ENCODE measurements around the gene ANTKMT. TPM values are rescaled to one million over a fixed set of nuclear protein-coding genes. Genes with fewer than 3 reads are reported as not detected.
"Not testable (repeated sequence)": the region's sequence is repeated elsewhere in the genome, so short reads cannot be mapped to it uniquely, and the experiment has no call there.

ANTKMT gene
- total RNA-seq, 1 donor: 5.8 TPM

DNA sequence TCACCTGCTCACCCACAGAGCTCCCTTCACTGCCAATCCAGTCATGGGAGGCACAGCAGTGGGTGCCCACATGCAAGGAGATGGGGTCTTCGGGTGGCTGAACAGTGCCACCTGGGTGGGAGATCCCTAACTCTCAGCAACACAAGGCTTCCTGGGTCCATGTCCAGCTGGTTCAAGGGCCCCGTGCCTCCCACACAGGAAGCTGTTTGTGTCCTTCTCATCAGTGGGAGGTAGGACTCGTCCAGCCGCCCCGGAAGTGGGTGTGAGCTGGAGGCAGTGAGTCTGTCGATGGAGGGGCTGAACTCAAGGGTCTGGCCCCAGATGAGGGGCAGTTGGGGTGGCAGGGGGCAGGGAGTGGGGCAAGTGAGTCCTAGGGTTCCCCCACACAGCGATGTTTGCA, 16.9 kb upstream of the ANTKMT start:
- peaks cover 8% of the 10 kb centered on the region for H3K4me1 ChIP-seq (ENCODE audit: insufficient read depth, low read length)
- peaks cover 40% of the 10 kb centered on the region for H3K27me3 ChIP-seq (ENCODE audit: insufficient read depth, low read length)
- no peak overlapping the region for H3K4me3 ChIP-seq (ENCODE audit: low read length)
- no peaks in the 10 kb centered on the region for H3K9me3 ChIP-seq (ENCODE audit: low read depth, low read length)

- Histone ChIP-seq H3K27me3 (ENCODE audit: insufficient read depth, low read length) (peaks cover 43% of the 10 kb centered on the region), H3K4me3 (ENCODE audit: low read length) (no peak overlapping the region), H3K9me3 (ENCODE audit: low read depth, low read length) (no peaks in the 10 kb centered on the region), H3K4me1 (ENCODE audit: insufficient read depth, low read length) (peaks cover 8% of the 10 kb centered on the region)
Measured at GRCh38 chr16:704552-705380, 16.2 kb upstream of the ANTKMT start.

GRCh38 chr16:705431-706188, 15.3 kb upstream of the ANTKMT start, which contains the start of gene FBXL16:
TSS of gene FBXL16 (minus strand) at chr16:705801. CDS start at chr16:697405, 8,396 bp downstream.
- H3K4me3 ChIP-seq (ENCODE audit: low read length): no peak within 1 kb of the TSS
- no peaks in the 10 kb centered on the region for H3K9me3 ChIP-seq (ENCODE audit: low read depth, low read length)
- peaks cover 40% of the 10 kb centered on the region for H3K27me3 ChIP-seq (ENCODE audit: insufficient read depth, low read length)
- no peaks in the 10 kb centered on the region for H3K4me1 ChIP-seq (ENCODE audit: insufficient read depth, low read length)

DNA sequence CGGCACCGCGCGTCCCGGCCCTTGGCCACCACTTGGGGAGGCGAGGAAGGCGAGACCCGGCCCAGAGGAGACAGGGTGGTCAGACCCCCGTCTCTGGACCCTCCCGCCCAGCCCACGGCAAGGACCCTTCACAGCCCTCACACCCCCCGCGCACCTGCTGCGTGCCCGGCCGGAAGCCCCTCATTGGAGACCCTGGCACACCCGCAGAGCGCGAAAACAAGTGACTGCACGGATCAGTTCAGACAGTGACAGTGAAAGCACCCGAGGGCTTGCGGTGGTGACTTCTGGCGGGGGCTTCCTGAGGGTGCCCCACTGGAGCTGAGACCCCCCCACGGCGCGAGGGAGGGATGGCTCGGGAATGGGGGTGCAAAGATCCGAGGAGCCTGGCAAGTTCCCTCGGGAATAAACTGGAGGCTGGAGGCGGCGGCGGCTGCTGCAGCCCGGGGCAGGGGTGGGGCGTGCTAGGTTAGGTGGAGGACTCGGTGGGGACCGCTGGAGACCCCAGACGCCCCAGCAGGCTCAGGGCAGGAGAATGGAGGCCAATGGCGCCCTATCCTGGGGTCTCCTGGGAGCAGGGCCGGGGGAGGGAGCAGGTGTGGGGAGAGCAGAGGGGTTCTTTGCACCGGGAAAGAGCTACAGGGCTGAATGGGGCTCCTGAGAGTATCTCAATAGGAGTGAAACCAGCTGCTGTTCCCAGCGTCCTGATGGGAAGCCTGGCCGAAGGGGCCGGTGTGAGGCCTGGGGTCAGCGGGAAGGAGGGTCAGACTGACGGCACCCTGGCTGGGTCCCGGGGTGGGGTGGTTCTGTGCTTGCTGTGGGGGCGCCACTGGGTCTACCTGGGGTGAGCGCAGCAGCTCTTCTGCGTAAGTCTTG, 14.5 kb upstream of the ANTKMT start:
- H3K27me3 ChIP-seq (ENCODE audit: insufficient read depth, low read length): peaks cover 35% of the 10 kb centered on the region
- H3K9me3 ChIP-seq (ENCODE audit: low read depth, low read length): no peaks in the 10 kb centered on the region
- H3K4me1 ChIP-seq (ENCODE audit: insufficient read depth, low read length): no peaks in the 10 kb centered on the region
- H3K4me3 ChIP-seq (ENCODE audit: low read length): no peak overlapping the region

DNA sequence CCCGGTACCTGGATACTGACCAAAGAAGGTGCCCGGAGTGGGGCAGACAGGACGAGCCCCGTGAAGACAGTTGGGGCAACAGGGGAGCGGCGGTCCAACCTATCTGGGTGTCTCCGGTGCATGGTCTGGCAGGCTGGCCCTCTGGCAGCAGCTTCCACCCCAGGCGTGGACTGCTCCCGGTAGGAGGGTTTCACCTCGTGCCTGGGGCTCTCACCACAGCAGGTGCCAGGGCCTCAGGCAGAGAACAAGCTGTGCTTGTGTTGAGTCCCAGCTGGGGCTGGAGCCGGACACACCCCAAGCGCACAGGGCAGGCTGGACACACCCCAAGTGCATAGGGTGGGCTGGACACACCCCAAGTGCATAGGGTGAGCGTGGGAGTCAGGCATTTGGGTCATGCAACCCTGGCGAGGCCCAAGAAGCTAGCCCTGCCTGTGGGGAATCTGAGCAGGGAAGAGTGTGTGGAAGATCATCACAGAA, 13.8 kb upstream of the ANTKMT start:
- H3K4me3 ChIP-seq (ENCODE audit: low read length): no peak overlapping the region
- H3K27me3 ChIP-seq (ENCODE audit: insufficient read depth, low read length): peaks cover 34% of the 10 kb centered on the region
- H3K4me1 ChIP-seq (ENCODE audit: insufficient read depth, low read length): peaks cover 6% of the 10 kb centered on the region
- no peaks in the 10 kb centered on the region for H3K9me3 ChIP-seq (ENCODE audit: low read depth, low read length)

GRCh38 chr16:708019-708418, 12.9 kb upstream of the ANTKMT start:
- H3K4me1 ChIP-seq (ENCODE audit: insufficient read depth, low read length): peaks cover 6% of the 10 kb centered on the region
- H3K9me3 ChIP-seq (ENCODE audit: low read depth, low read length): no peaks in the 10 kb centered on the region
- no peak overlapping the region for H3K4me3 ChIP-seq (ENCODE audit: low read length)
- peaks cover 28% of the 10 kb centered on the region for H3K27me3 ChIP-seq (ENCODE audit: insufficient read depth, low read length)

- Histone ChIP-seq H3K4me1 (ENCODE audit: insufficient read depth, low read length) (peaks cover 6% of the 10 kb centered on the region), H3K27me3 (ENCODE audit: insufficient read depth, low read length) (peaks cover 24% of the 10 kb centered on the region), H3K9me3 (ENCODE audit: low read depth, low read length) (no peaks in the 10 kb centered on the region), H3K4me3 (ENCODE audit: low read length) (no peak overlapping the region)
Measured at GRCh38 chr16:708959-709358, 12.0 kb upstream of the ANTKMT start.

- Histone ChIP-seq H3K4me3 (ENCODE audit: low read length) (no peak overlapping the region), H3K9me3 (ENCODE audit: low read depth, low read length) (no peaks in the 10 kb centered on the region), H3K4me1 (ENCODE audit: insufficient read depth, low read length) (peaks cover 11% of the 10 kb centered on the region), H3K27me3 (ENCODE audit: insufficient read depth, low read length) (peaks cover 19% of the 10 kb centered on the region)
Measured at GRCh38 chr16:709566-710499, 11.1 kb upstream of the ANTKMT start.

DNA sequence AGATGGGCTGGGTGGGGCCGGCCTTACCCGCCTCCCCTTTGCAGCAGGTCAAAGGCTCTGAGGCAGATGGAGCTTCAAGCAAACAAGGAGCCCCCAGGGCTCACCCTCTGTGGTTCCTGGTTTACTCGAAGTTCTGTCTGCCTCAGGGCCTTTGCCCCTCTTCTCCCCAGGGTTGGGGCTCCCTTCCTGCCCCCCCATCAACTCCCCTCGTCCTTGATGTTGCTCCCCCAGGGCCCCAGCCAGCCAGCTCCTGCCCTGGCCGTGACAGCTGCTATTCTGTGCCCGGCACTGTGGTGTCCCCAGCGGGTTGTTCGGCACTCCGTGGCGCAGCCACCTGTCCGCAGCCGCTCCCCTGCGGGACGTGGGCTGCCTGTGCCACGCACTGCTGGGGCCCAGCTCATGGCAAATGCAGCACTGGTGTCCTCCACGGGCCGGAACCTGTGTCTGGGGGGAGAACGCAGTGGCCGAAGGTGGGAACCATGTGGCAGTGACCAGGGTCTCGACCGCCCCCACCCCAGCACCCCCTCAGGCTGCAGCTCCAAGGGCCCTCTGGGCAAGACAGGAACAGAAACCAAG, 10.4 kb upstream of the ANTKMT start:
- Histone ChIP-seq H3K27me3 (ENCODE audit: insufficient read depth, low read length) (peaks cover 17% of the 10 kb centered on the region), H3K4me1 (ENCODE audit: insufficient read depth, low read length) (peaks cover 15% of the 10 kb centered on the region), H3K4me3 (ENCODE audit: low read length) (no peak overlapping the region), H3K9me3 (ENCODE audit: low read depth, low read length) (no peaks in the 10 kb centered on the region)

GRCh38 chr16:711084-711483, 9.9 kb upstream of the ANTKMT start:
- Histone ChIP-seq H3K4me3 (ENCODE audit: low read length) (no peak overlapping the region), H3K27me3 (ENCODE audit: insufficient read depth, low read length) (peaks cover 19% of the 10 kb centered on the region), H3K4me1 (ENCODE audit: insufficient read depth, low read length) (peaks cover 20% of the 10 kb centered on the region), H3K9me3 (ENCODE audit: low read depth, low read length) (no peaks in the 10 kb centered on the region)

- peaks cover 23% of the 10 kb centered on the region for H3K4me1 ChIP-seq (ENCODE audit: insufficient read depth, low read length)
- H3K9me3 ChIP-seq (ENCODE audit: low read depth, low read length): no peaks in the 10 kb centered on the region
- peaks cover 21% of the 10 kb centered on the region for H3K27me3 ChIP-seq (ENCODE audit: insufficient read depth, low read length)
- no peak overlapping the region for H3K4me3 ChIP-seq (ENCODE audit: low read length)
Measured at GRCh38 chr16:711548-712320, 9.2 kb upstream of the ANTKMT start.

- Histone ChIP-seq H3K27me3 (ENCODE audit: insufficient read depth, low read length) (peaks cover 14% of the 10 kb centered on the region), H3K4me1 (ENCODE audit: insufficient read depth, low read length) (peaks cover 23% of the 10 kb centered on the region)
- not testable (repeated sequence) for H3K4me3 ChIP-seq (ENCODE audit: low read length); H3K9me3 ChIP-seq (ENCODE audit: low read depth, low read length)
Measured at GRCh38 chr16:712740-713250, 8.2 kb upstream of the ANTKMT start.

- Histone ChIP-seq H3K27me3 (ENCODE audit: insufficient read depth, low read length) (peaks cover 14% of the 10 kb centered on the region), H3K9me3 (ENCODE audit: low read depth, low read length) (no peaks in the 10 kb centered on the region), H3K4me1 (ENCODE audit: insufficient read depth, low read length) (peaks cover 25% of the 10 kb centered on the region)
Measured at GRCh38 chr16:714079-714478, 6.9 kb upstream of the ANTKMT start.

More at GRCh38 chr16:714079-714478, 6.9 kb upstream of the ANTKMT start:
- H3K4me3 ChIP-seq (ENCODE audit: low read length): no peak overlapping the region

Data from mononuclear cell (primary cell).